ENCODE measurements around the gene SF3A2.

- TF ChIP-seq CTCF (IDR thresholded peaks at IDR 0.05) (no peak), EZH2 (IDR thresholded peaks at IDR 0.05; ENCODE audit: borderline replicate concordance, insufficient read depth, low read depth, low read length, poor library complexity, severe bottlenecking) (no peak)
These were observed 39.9 kb downstream of the SF3A2 start for GRCh38 chr19:2276429-2276986.
